SH-SY5Y (cell line): ENCODE data around the gene HMCN1.

Source experiments
- GATA2 ChIP-seq: IDR thresholded peaks from 2 replicates; pipeline ENCODE4 v1.6.1; 2011; ENCODE audit warnings: mild to moderate bottlenecking, low read depth, low read length
- GATA3 ChIP-seq: IDR thresholded peaks from 2 replicates; pipeline ENCODE4 v1.6.1; 2011; ENCODE audit warnings: low read depth, mild to moderate bottlenecking, low read length, moderate library complexity

HMCN1 gene

DNA sequence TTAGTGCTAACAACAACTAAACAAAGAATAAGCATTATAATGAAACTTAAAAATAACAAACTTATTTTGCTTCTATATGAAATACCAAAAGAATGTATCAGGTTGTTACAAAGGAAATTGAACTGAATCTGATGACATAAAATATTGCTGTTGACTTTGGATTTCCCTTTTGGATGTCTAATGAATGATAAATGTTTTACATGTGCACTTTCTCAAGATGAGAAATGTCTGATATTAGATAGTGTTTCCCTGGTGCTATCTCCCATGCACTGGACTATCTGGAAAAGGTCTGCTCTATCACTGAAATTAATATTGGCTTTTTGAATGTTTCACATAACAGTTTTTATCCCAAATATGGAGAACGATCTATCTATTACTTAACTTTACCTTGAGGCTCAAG, 179.9 kb downstream of the HMCN1 start:
- TF ChIP-seq GATA3 (no peak), GATA2 (no peak)

DNA sequence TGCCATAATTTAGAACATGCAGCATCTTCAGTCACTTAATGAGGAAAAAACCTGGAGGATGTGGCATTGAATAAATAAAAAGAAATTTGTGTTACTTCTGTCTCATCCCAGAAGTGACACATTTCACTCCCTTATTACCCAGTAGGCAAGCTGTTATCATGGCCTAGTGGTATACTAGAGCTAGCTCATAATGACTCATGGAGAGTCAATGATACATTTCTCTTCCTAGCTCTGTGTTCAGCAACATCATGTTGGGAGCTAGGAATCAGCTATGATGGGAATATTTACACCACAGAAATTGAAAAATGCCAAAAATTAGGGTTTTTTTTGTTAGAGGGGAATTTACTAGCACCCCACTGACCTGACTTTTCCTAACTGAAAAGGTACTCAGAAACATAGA, 182.7 kb downstream of the HMCN1 start:
- TF ChIP-seq GATA2 = no peak
- no peak for TF ChIP-seq GATA3

DNA sequence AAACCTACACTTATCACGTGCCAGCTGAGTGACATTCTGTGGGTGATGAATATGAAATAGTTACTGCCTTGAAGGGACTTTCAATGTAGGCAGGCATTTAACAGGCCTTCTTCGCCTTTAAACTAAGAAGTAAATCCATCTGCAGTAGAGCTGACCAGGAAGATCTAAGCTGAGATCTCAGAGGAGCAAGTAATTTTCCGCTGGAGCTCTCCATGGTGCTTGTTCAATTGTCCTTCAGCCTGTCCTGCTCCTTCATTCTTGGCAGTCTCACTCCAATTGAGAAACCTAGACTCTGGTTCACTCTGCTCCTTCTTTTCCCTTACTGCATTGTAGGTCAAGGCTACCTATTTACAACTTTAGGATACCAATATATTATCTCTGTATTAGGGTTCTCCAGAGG, 183.5 kb downstream of the HMCN1 start:
- TF ChIP-seq GATA2 = no peak
- TF ChIP-seq GATA3 = no peak

DNA sequence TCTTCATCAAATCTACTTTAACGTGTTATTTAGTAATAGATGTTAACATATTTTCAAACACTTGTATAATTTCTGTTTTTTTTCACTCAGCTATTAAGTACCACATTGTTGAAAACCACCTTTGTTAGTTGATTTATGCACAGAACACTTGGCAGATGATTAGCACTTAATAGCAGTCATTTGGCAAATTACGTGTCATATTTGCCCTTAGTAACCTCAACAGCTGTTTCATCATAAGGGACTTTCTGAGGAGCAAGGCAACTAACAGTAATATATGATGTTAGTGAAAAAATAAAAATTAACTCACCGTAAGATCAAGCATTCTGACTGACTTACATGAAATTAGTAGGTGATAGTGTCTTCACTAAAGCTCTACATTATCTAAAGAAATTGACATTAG, 186.4 kb downstream of the HMCN1 start:
- TF ChIP-seq GATA2 (no peak), GATA3 (no peak)

DNA sequence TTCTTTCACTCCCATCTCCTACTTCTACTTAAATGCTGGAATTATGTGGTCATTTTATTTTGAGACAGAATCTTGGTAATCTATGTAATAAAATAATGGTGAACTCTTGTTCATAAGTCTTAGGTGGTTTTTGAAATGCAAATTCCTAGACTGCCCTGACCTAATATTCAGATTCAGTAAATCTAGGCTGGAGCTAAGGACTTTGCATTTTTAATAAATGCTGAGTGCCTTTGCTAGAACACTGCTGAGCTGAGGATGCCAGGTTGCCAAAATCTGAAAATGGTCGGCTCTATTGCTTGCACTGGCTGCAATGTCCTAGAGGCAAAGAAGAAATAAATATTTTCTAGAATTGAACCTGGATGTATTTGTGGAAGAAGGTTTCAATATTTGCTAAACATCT, 187.4 kb downstream of the HMCN1 start:
- no peak for TF ChIP-seq GATA2
- TF ChIP-seq GATA3 = no peak

DNA sequence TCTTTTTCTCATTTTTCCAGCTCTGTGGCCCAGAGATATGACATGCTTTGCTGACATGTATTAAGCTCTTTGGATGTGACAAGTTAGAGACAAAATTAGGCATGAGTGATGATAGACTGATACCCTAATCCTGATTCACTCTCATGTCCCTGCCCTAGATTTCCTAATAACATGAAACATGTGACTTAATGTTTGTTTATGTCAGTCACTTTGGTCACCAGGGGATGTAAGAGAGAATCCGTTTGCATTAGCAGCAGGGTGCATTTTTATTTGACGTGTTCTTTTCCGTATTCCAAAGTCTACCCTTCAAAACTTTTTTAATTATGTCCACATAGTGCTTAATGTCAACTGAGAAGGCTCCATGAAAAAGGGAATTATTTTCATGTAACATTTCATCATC, 192.4 kb downstream of the HMCN1 start:
- TF ChIP-seq GATA2 (no peak), GATA3 (no peak)

DNA sequence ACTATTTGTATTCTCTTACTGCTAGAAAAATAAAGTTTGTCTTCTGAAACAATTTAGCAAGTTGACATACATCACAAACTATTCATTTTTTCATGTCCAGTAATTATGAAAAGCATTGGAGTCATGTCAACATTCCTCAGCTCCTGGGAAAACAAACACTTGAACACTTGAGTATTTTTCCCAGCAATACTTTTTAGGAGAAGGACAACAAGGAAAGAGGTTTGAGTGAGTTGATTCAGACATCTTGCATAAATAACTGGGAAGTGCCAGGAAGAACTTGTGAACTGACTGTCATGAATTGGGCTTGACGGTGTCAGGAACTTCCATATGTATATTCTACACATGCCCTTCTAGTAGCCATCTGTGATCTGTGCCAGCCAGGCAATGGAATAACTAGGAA, 195.6 kb downstream of the HMCN1 start:
- TF ChIP-seq GATA3 (no peak), GATA2 (no peak)

DNA sequence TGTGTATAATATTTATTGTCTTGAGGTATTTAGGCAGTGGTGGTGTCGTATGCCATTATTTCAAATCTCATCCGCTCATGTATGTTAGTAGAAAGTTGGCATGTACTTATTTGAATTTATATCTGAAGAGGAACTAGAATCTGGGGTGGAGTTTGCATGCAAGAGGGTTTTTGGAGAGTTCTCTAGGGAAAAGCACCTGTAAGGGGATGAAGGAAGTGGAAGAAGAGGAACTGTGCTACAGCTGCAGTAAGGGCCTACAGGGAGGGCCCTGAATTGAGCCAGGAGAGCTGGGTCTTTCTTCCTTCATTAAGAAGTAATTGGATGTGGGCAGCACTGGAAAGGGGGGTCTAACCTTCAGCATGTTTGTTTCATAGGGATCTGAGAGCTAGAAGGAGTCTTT, 197.2 kb downstream of the HMCN1 start:
- TF ChIP-seq GATA3 (no peak), GATA2 (no peak)

DNA sequence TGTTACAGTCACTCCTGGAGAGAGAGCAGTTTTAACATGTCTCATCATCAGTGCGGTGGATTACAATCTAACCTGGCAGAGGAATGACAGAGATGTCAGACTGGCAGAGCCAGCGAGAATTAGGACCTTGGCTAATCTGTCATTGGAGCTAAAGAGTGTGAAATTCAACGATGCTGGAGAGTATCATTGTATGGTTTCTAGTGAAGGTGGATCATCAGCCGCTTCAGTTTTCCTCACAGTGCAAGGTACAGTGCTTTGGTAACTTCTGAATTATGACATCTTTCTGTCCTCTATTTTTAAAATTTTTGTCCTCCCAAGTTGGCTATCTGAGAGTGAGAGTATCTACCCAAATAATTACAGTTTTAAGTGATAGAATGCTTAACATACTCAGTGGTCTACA, 199.4 kb downstream of the HMCN1 start:
- TF ChIP-seq GATA3 (no peak), GATA2 (no peak)

DNA sequence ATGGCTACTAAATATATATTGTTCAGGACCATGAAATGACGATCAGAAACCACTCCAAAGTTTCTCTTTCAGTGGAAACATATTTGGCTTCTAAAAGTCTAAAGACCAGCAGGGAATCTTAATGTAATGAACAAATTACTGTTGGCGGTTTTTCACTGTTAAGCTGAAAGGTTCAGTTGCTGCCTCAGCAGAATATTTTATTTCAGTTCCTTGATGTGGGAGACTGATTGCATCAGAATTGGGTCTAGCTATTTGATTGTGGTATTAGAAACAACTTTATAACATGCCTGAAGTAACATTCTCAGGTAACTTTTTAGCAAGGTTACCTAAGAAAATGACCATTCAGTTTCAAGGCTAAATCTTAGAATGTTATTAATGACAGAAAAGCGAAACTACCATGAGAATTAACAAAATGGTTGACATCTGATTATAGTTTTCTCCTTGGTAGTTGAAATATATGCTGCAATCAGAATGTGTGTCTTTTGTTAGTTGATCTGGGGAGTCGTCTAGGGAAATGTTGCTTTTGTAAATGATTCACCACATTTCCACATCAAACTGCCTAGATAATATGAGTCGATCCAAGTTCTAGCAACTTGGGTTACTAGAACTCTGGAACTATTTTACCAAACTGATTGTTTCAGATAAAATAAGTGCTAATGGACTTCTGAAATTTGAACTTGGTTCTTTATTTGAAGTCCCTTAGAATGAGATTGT, 200.4 kb downstream of the HMCN1 start:
- TF ChIP-seq GATA2 (no peak), GATA3 (no peak)

DNA sequence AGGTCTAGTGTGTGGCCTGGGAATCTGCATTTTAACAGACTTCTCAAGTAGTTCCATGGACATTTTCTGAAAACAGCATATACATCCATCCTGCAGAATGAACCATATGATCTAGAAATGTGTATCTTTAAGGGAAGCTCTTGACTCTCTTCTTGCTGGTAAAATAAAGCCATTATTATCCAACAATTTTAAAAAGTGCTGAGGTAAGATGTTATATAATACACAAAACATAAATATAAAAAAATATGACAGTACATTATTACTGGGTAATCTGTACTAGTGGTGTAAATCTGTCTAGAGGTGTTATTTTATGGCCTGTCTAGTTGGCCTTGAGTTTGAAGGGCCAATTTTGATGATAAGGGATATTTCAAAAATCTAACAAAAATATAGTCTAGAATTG, 201.2 kb downstream of the HMCN1 start:
- TF ChIP-seq GATA2 = no peak
- no peak for TF ChIP-seq GATA3

DNA sequence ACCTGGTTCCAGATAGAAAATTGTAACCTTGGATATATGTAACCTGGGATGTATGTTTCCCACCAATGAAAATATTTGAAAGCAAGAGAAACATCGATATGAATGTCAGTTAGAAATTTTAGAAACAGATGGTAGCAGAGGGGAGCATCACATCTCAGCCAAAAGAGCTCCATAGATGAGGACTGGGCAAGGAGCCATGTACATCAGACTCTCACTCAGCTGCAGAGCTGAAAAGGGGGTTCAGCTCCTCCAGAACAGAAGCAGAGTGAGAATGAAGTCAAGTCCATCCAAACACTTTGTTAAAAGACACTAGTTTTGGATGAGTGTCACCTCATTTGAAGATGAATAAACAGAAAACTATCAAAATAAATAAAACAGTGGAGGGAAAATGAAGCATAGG, 202.4 kb downstream of the HMCN1 start:
- no peak for TF ChIP-seq GATA3

DNA sequence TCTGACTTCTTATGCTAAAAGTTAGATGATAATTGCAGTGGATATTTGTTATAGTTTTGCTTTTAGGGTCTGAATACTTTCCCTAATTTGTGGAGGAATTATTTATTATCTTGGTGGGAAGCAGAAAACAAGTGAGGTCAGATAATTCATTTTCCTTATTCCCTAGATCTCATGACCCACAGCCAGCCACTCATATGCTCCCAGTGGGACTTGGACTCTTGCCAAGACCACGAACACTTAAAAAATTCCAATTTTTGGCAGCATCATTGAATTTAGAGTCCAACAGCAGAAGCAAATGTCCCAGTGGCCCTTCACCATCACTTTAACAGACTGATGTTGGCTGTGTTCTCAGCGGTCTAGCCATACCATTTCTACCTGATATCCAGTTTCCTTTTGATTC, 204.2 kb downstream of the HMCN1 start:
- no peak for TF ChIP-seq GATA2
- TF ChIP-seq GATA3 = no peak

DNA sequence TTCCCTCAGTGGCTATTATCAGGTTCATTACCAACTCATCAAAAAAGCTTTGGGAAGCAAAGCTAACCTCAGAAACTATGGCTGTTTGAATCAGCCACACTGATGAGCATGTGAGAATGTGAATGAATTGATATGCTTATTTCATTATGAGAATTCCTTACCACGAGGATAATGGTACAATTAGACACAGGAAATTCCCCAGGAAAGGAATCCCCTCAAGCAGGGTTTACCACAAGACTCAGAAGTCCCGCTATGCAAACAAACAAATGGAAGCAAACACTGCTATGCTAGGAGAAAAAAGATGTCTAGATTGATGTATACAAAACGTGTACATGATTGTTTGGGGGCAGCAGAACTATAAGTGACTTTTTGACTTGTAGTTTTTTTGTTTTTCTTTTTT, 205.0 kb downstream of the HMCN1 start:
- TF ChIP-seq GATA2 = no peak
- TF ChIP-seq GATA3 = no peak

DNA sequence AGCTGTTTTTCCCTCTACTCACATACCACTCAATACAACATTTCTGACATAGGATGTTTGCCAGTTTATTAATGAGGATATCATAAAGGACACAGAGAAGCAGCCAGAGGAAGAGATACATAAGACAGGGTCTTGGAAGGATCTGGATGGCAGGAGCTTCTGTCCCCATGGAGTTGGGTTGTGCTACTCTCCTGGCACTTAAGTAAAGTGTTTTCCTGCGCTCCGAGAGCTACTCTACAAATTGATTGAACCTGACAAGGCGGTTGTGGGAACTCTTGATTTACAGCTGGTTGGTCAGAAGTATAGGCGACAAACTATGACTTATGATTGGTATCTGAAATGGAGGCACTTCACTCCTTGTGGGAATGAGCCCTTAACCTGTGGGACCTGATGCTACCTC, 208.8 kb downstream of the HMCN1 start:
- TF ChIP-seq GATA2 = no peak
- TF ChIP-seq GATA3 = no peak

DNA sequence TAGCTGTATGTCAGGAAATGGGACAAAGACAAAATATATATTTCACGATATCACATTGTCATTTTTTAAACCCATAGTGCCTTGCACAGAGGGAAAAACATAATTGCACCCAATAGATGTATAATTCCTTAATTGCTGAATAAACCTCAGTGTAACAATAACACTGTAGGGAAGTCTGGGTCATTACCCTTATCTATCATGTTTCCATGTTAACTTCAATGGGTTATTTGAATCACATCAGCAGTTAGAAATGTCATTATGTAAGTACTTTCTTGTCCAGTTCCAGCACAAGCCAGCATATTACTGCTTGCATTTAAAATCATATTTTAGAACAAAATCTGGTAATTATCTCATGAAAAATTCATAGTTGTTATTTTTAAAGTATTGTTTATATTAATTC, 222.7 kb downstream of the HMCN1 start:
- no peak for TF ChIP-seq GATA3
- TF ChIP-seq GATA2 = no peak
